GM18505 (cell line): ENCODE results near the gene SIVA1.
A peak's percentile ranks its signal among the peaks of the same experiment; 100 is the strongest.

Experiments
- ATAC-seq: cut with Tn5 transposase; IDR thresholded peaks from one replicate; pipeline ENCODE4 v1.9.1; 2021; ENCODE audit not compliant: unreplicated experiment
- POLR2A ChIP-seq: IDR thresholded peaks from 4 replicates; pipeline ENCODE4 v1.6.1; 2011; ENCODE audit warnings: borderline replicate concordance; ENCODE audit not compliant: insufficient read depth, insufficient read length; ENCODE audit errors: extremely low read depth

The SIVA1 gene

DNA sequence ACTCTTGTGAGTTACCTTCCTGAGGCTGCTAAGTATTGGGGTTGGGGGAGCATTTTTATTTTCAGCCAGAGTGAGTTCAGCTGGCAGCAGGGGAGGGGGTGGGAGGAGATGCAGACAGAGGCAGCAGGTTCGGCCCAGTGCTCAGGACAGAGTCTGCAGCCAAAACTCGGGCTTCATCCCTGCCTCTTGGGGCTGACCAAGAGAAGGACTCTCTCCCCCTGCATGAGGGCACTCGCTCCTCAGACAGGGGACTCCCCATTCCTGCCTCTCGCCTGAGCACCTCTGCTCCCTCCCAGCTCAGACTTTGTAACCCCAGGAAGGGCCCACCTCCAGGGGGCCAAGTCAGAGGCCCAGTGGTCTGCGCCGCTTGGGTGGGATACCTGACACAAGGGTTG lies 43.7 kb downstream of the SIVA1 start:
- ATAC-seq: no peak

DNA sequence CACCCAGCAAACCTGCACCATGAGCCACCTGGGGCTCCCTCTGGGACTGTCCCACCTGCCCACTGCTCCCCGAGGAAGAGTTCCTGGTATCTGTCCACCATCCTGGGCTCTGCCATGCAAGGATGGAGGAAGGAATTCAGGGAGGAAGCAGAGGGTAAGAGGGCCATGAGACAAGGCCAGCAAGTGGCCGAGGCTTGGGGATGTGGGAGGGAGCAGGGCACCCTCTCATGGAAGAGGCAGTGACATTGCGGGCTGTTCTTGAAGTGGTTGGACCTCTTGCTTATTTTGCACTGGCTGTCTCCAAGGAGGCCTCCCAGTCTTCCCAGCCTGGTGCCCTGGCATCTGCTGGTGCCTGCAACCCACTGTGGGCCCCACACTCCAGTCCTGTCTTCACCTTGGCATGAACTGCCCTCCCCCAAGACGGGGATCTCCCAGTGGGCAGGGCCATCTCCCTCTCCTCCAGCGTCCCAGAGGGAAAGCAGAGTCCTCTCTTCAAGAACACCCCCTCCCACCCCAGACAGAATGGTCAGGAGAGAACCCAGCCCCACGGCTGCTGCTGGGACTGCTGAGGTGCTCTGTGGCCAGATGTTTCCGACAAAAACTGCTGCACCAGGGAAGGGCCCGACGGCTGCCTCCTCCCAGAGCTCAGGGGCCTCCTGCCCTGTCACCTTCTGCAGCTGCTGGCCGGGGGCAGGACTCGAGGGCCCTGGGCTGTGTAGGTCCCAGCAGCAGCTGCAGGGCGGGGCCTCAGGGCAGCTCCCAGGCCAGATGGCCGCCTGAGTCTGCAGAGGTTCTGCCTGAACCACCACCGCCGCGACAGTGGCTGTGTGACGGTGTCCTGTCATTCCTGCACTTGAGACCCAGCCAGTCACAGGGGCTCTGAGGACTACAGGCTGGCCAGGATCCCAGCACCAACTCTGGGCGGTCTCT lies 44.4 kb downstream of the SIVA1 start:
- no peak for TF ChIP-seq POLR2A
- no peak for ATAC-seq

More for the DNA sequence above, 43.7 kb downstream of the SIVA1 start:
- no peak for TF ChIP-seq POLR2A

DNA sequence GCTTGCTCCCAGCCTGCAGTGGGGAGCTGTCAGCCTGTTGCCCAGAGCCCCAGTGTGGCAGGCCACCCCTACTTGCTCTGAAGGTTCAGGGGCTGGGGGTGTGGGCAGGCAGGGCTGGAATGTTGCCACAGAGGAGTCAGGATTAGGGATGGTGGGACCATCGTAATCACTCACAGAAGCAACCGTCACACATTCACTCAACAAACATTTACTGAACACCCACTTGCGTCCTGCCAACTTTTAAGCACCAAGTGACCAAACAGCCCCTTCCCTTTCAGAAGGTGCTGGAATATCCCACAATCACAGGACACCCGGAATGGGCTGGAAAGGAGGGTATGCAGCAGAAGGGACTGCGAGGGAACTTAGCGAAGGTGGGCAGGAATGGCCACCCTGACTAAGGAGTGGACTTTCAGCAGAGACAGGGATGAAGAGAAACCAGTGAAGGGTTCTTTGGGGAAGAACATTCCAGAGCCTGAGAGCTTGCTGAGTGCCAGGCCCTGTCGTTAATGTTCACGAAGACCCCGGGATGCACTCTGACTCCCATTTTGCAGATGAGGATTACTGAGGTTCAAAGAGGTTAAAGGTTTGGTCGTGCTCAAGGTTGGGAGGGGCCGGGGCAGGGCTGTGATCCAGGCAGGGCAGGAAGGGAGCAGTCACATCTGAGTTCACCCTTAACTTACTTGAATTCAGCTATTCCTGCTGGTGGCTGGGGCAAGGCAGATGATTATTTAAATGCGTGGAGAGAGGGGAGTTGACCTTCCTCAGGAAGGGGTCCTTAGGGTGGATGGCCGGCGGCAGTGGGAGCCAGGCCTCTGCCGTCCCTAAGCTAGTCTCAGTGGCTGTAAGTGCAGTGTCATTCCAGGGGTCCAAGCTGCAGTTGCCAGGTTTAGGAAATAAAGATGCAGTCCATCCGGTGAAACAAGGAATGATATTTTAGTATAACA lies 45.6 kb downstream of the SIVA1 start:
- no peak for ATAC-seq
- no peak for TF ChIP-seq POLR2A

DNA sequence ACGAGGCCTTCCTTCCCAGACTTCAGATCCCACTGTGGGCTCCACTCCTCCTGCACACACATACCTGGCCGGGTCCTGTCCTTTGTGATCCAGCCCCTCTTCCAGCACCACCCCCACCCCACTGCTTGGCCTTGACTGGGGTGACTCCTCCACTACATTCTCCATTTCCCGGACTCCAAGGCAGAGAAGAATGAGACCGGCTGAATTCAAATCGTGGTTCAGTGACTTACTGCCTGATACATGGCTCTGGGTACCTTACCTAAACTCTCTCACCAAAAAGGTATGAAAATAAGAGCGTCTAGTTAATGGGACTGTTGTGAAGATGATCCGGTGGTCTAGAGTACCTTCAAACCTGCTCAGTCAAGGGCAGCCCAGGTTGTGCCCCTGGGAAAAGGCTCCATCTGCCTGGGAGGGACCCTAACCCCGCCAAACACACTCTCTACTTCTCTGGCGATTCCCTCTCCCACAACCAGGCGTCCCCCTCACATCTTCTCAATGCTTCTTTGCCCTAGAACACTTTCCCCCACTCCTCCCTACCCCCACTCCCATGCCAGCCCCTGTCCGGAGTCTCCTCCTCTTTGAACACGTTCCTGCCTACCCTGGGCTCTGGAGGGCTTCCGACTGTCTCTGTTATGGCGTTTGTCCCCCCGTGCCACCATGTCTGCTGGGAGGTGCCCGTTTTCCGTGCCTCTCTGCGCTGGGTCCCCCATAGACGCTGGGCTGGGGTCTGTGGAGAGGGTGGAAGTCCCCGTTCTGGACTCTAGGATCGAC lies 46.5 kb downstream of the SIVA1 start:
- TF ChIP-seq POLR2A: no peak
- ATAC-seq: no peak

DNA sequence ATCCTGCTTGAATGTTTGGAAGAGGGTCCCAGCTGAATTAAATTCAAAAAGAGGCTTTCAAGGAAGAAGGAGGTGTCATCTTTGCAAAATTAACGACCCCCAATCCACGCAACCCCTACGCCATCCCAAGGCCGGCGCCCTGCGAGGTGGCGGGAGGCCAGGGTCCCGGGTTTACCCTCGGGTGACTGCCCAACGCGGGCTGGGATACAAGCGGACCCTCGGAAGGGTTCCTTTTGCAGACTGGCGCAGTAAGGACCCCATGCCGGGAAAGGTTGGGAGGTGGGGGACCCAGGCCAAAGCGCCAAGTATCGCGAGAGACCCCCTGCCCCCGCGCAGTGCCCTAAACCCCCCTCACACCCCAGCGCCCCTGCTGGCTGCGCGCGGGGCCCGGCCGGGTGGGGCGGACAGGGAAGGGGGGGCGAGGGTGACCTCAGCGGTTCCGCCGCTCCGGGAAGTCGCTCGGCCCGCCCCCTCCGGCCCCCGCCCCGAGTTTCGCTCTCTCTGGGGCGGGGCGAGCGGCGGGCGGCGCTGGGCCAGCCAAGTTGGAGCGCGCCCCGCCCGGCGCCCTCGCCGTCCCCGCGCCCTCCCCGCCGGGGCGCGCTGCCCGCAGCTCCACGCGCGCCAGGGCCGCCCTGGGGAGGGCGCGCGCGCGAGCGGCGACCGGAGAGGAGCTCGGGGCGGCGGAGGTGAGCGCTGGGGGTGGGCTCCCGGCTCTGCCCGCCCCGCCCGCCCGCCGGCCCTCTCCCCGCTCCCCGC lies 47.2 kb downstream of the SIVA1 start:
- peak; percentile 46 for ATAC-seq
- peak; percentile 39 for TF ChIP-seq POLR2A

DNA sequence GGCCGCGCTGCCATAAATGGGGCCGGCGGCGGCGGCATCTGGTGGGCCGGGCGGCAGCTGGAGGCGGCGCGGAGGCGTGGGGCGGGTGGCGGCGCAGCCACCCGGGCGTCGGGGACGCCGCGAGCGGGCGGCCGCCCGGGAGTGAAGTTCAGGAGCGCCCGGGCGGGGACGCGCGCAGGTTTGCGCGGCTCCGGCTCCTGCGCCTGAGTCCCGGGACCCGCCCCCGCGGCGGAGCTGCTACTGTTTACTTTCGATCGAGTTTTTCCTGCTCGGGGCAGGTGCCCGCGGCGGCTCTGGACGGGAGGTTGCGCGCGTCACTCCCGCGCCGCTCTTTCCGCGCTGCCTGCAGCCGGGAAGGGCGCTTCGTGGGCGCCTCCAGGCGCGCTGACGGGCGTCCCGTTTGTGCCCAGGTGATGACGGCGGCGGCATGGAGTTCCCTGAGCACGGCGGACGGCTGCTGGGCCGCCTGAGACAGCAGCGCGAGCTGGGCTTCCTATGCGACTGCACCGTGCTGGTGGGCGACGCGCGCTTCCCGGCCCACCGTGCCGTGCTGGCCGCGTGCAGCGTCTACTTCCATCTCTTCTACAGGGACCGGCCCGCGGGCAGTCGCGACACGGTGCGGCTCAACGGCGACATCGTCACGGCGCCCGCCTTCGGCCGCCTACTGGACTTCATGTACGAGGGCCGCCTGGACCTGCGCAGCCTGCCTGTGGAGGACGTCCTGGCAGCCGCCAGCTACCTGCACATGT lies 48.0 kb downstream of the SIVA1 start, which contains the start of gene ZBTB42:
TSS of gene ZBTB42 (plus strand) at position 331 of the 749 bp plus-strand sequence. CDS start at position 428, 97 bp downstream.
- ATAC-seq: peak; percentile 43
- no peak for TF ChIP-seq POLR2A

DNA sequence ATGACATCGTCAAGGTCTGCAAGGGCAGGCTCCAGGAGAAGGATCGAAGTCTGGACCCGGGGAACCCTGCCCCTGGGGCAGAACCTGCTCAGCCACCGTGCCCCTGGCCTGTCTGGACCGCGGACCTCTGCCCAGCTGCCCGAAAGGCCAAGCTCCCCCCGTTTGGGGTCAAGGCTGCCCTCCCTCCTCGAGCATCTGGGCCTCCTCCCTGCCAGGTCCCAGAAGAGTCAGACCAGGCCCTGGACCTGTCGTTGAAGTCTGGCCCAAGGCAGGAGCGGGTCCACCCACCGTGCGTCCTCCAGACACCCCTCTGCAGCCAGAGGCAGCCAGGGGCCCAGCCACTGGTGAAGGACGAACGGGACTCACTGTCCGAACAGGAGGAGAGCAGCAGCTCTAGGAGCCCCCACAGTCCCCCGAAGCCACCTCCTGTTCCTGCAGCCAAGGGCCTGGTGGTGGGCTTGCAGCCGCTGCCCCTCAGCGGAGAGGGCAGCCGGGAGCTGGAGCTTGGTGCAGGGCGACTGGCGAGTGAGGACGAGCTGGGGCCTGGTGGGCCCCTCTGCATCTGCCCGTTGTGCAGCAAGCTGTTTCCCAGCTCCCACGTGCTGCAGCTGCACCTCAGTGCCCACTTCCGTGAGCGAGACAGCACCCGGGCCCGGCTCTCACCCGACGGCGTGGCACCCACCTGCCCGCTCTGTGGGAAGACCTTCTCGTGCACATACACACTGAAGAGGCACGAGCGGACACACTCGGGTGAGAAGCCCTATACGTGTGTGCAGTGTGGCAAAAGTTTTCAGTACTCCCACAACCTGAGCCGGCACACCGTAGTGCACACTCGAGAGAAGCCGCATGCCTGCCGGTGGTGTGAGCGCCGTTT lies 48.8 kb downstream of the SIVA1 start:
- ATAC-seq: no peak
- TF ChIP-seq POLR2A: no peak

DNA sequence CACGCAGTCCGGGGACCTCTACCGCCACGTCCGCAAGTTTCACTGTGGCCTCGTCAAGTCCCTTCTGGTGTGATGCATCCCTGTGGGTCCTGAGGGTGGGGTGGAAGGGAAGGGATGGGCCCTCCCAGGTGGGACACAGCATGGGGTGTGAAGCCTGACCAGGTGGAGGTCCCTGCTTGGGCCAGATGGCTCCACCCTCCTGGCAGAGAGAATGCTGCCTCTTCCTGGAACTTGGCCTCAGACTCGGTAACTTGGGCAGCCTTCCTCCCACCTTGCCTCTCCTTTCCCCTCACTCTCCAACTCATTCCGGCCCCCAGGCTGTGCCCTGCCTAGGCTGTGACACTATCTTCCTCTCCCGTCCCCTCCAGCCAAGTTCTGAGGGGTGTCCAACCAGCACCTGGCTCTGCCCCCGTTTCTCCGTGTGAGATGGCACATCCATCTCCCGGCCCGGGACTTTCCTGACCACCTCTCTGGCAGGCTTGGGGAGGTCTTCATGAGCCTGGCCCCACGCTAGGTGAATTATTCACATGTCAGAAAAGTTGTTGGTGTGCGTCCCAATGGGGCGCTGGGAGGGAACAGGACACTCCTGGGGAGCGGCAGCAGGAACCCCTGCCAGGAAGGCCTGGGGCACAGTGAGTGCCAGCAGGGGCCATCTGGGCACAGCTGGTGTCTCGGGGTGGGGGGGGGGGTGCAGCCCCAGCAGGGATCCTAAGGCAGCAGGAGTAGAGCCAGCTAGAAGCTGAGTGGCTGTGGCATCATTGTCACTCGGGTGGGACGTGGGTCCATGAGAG lies 49.6 kb downstream of the SIVA1 start:
- no peak for TF ChIP-seq POLR2A
- no peak for ATAC-seq

DNA sequence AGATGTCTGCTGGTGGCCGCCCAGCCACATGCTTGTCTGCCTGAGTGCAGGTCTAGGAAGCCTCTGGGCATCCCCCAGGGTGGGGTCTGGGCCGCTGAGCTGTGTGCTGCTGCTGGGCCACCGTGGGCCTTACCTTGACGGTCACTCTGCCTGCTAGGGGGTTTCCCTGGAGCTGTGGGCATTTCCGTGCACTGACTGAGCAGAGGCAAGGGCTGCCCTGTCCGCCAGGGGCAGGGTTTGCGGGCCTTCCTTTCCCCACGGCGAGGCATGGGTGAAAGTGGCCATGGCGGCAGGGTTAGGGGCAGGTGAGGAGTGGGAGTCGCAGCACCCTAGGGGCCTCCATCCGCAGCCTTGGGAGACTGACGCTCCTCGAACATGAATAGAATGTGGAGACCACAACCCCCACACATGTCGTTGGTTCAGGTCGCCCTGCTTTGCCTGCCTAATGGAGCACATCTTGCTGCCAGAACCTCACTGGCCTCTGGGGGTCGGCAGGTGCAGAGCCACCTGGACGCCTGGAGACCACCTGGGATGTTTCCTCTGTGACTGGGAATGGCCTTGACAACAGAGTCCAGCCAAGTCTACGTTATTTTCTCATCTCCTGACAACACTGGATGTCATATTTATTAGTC lies 50.4 kb downstream of the SIVA1 start:
- TF ChIP-seq POLR2A: no peak
- no peak for ATAC-seq
